Stomach (tissue), 19 donors: ENCODE results near the gene GAB1. TPM values are rescaled to one million over a fixed set of nuclear protein-coding genes. Genes with fewer than 3 reads are reported as not detected.

ENCODE experiments used
- DNase-seq, 2 donors: peaks; one replicate each; pipeline versions ENCODE4 v3.0.0 to v3.0.0-alpha.2; 2013 to 2019
- H3K27ac ChIP-seq, 5 donors: fragments of 200-600 bp in 4 of 5; sonication (generic) in 4 of 5; one replicate each; pipeline ENCODE4 v1.5.1; 2013 to 2019; ENCODE audit warnings: mild to moderate bottlenecking in 1 of 5, moderate library complexity in 1 of 5
- H3K27me3 ChIP-seq, 3 donors: fragments of 200-600 bp; sonication (generic); one replicate each; pipeline ENCODE4 v1.5.1; 2017 to 2019; ENCODE audit warnings: mixed run types in 1 of 3
- H3K36me3 ChIP-seq, 4 donors: fragments of 200-600 bp; sonication (generic); 1 replicate in 3 of 4; 2 replicates in 1 of 4; pipeline ENCODE4 v1.5.1; 2016 to 2019
- H3K4me1 ChIP-seq, 4 donors: fragments of 200-600 bp; sonication (generic); one replicate each; pipeline ENCODE4 v1.5.1; 2016 to 2019
- H3K4me3 ChIP-seq, 4 donors: fragments of 200-600 bp; sonication (generic) in 3 of 4; one replicate each; pipeline ENCODE4 v1.5.1; 2016 to 2019; ENCODE audit warnings: mild to moderate bottlenecking in 1 of 4
- H3K9me3 ChIP-seq, 4 donors: fragments of 200-600 bp; sonication (generic); one replicate each; pipeline ENCODE4 v1.5.1; 2016 to 2019
- CTCF ChIP-seq, 7 experiments: fragments of 450-650 bp in 4 of 7; fragments of 200-600 bp in 3 of 7; sonication (generic) in 3 of 7; IDR thresholded peaks; one replicate each; pipeline ENCODE4 v1.5.1; 2016 to 2019; ENCODE audit warnings: antibody characterized with exemption in 7 of 7, control low read depth in 2 of 7, mild to moderate bottlenecking in 1 of 7
- EP300 ChIP-seq: sonication (generic); formaldehyde crosslinking; IDR thresholded peaks from one replicate; pipeline ENCODE4 v1.6.1; 2017; ENCODE audit warnings: antibody characterized with exemption
- POLR2A ChIP-seq, 4 donors: fragments of 450-650 bp; IDR thresholded peaks; one replicate each; pipeline ENCODE4 v1.6.1; 2016; ENCODE audit warnings: antibody characterized with exemption in 4 of 4, control low read depth in 2 of 4, mild to moderate bottlenecking in 1 of 4, moderate library complexity in 1 of 4
- POLR2AphosphoS5 ChIP-seq, 3 donors: sonication (generic); formaldehyde crosslinking; IDR thresholded peaks; one replicate each; pipeline ENCODE4 v1.6.1; 2016; ENCODE audit warnings: antibody characterized with exemption in 3 of 3
- WGBS, 5 donors: extraction: QIAGEN DNeasy Blood & Tissue Kit in 3 of 5; methylation state at CpG; one replicate each; pipeline versions ENCODE4 v1.1.5 to v1.1.7; 2013 to 2018; 5-methylcytosine and 5-hydroxymethylcytosine counted together
- intact Hi-C: fragments of 100-400 bp; cut with DNase I; formaldehyde crosslinking; loops from one replicate; pipeline ENCODE4 v1.15.1; 2023; ENCODE audit warnings: low total_unique reads
- long read RNA-seq, 10 donors: transcript quantifications; one replicate each; lab custom pipeline, GENCODE V29; 2026
- polyA plus RNA-seq, 3 donors: library from polyadenylated mRNA; stranded (reverse); fragments of 200-250 nt; gene quantifications; one replicate each; pipeline ENCODE4 v1.2.3, GENCODE V29; 2013
- total RNA-seq, 5 donors: library from RNA; depleted of rRNA; stranded (reverse); fragments of >200 nt; gene quantifications; one replicate each; pipeline versions ENCODE4 v1.1.0 to v1.2.3, GENCODE V29; 2014 to 2016
- donor health status: healthy with polysubstance abuse.
- donor health status: Bipolar disorder and iron deficiency.
- donor health status: healthy.

Gene GAB1
- total RNA-seq, result 100 to 1,000 TPM in 1 of 5 donors, 10 to 100 TPM in 4; 25.1 to 101 (median 60.8) TPM
- 1 to 10 TPM; 3.2 to 4.8 (median 4.3) TPM for polyA plus RNA-seq
- long read RNA-seq, donor 1, partial matches to known transcripts, result 0 of 1 reads
- long read RNA-seq, donor 1, other reads (novel, unspliced or antisense), result 0 of 1 reads
- long read RNA-seq, donor 2, result 0 reads
- long read RNA-seq, donor 3, partial matches to known transcripts, result 0 of 1 reads
- long read RNA-seq, donor 3, other reads (novel, unspliced or antisense), result 0 of 1 reads
- long read RNA-seq, donor 4, result 0 reads
- long read RNA-seq, donor 5, partial matches to known transcripts, result 0 of 2 reads
- long read RNA-seq, donor 5, other reads (novel, unspliced or antisense), result 0 of 2 reads
- long read RNA-seq, donor 6, partial matches to known transcripts, result 8 of 11 reads
- long read RNA-seq, donor 6, other reads (novel, unspliced or antisense), result 0 of 11 reads
- long read RNA-seq, donor 7, partial matches to known transcripts, result 0 of 1 reads
- long read RNA-seq, donor 7, other reads (novel, unspliced or antisense), result 0 of 1 reads
- long read RNA-seq, donor 8, partial matches to known transcripts, result 0 of 3 reads
- long read RNA-seq, donor 8, other reads (novel, unspliced or antisense), result 0 of 3 reads
- long read RNA-seq, donor 9, partial matches to known transcripts, result 5 of 5 reads
- long read RNA-seq, donor 9, other reads (novel, unspliced or antisense), result 0 of 5 reads
- long read RNA-seq, donor 10, full-length matches to known transcripts, result 1 of 1 reads
- long read RNA-seq, donor 10, partial matches to known transcripts, result 0 of 1 reads
- long read RNA-seq, donor 10, other reads (novel, unspliced or antisense), result 0 of 1 reads

GRCh38 chr4:143336781-143337599 is at the start of gene GAB1:
Gene GAB1 (plus strand): TSS chr4:143336876. CDS start chr4:143337189, 313 bp downstream.
- peak in 2 of 3 donors; percentile 23 to 82 for TF ChIP-seq POLR2AphosphoS5 (IDR thresholded peaks at IDR 0.05)
- no peak for TF ChIP-seq POLR2A (IDR thresholded peaks at IDR 0.05)
- TF ChIP-seq CTCF (IDR thresholded peaks at IDR 0.05), result peak in 2 of 7 experiments; percentile 17 to 33
- H3K27ac ChIP-seq, result peak within 1 kb of the TSS; percentile 89 to 97 (median 95)
- no peaks in the 10 kb centered on the region for H3K27me3 ChIP-seq
- 0 to 1% (median 1%) methylated on average over 56 to 81 of the region's 81 CpGs for WGBS, 5 donors
- H3K36me3 ChIP-seq, result no peaks in the 10 kb centered on the region
- H3K4me3 ChIP-seq, result peak within 1 kb of the TSS; percentile 82 to 92 (median 88)
- DNase-seq, result peak; percentile 77 to 92
- H3K9me3 ChIP-seq, result no peaks in the 10 kb centered on the region
- intact Hi-C loops, result no loop called here
- peaks cover 15 to 54% (median 34%) of the 10 kb centered on the region in 4 donors for H3K4me1 ChIP-seq

- no peak for TF ChIP-seq CTCF (IDR thresholded peaks at IDR 0.05)
- no peak for TF ChIP-seq POLR2AphosphoS5 (IDR thresholded peaks at IDR 0.05)
- TF ChIP-seq EP300, result no peak
- TF ChIP-seq POLR2A (IDR thresholded peaks at IDR 0.05), result no peak
- no peak for DNase-seq
- no peak overlapping the region for H3K4me3 ChIP-seq
- no peaks in the 10 kb centered on the region for H3K27me3 ChIP-seq
- 58 to 80% (median 67%) methylated on average over 3 of the region's 3 CpGs for WGBS, 5 donors
- intact Hi-C loops, result no loop called here
- H3K4me1 ChIP-seq, result peaks cover 0 to 42% (median 6%) of the 10 kb centered on the region in 4 donors
- H3K36me3 ChIP-seq, result no peaks in the 10 kb centered on the region
- H3K9me3 ChIP-seq, result no peaks in the 10 kb centered on the region
- H3K27ac ChIP-seq, result peak overlapping the region in 4 of 5 donors; percentile 61 to 76 (median 76)
Measured at GRCh38 chr4:143287572-143287923, 49.1 kb upstream of the GAB1 start.

- Histone ChIP-seq H3K4me3 (no peak overlapping the region), H3K4me1 (peaks cover 0 to 42% (median 7%) of the 10 kb centered on the region in 4 donors), H3K27me3 (no peaks in the 10 kb centered on the region), H3K36me3 (no peaks in the 10 kb centered on the region), H3K27ac (peak overlapping the region in 3 of 5 donors; percentile 76), H3K9me3 (no peaks in the 10 kb centered on the region)
- DNase-seq, result no peak
- no peak for TF ChIP-seq EP300
- TF ChIP-seq POLR2A (IDR thresholded peaks at IDR 0.05), result no peak
- no peak for TF ChIP-seq POLR2AphosphoS5 (IDR thresholded peaks at IDR 0.05)
- TF ChIP-seq CTCF (IDR thresholded peaks at IDR 0.05), result no peak
- 54 to 83% (median 81%) methylated on average over 4 of the region's 4 CpGs for WGBS, 5 donors
- intact Hi-C loops, result no loop called here
Measured at GRCh38 chr4:143288171-143288570, 48.5 kb upstream of the GAB1 start.

GRCh38 chr4:143289370-143289769 is 47.3 kb upstream of the GAB1 start:
- Histone ChIP-seq H3K27me3 (no peaks in the 10 kb centered on the region), H3K4me1 (peaks cover 0 to 50% (median 12%) of the 10 kb centered on the region in 4 donors), H3K27ac (peak overlapping the region in 1 of 5 donors; percentile 10), H3K9me3 (no peaks in the 10 kb centered on the region), H3K36me3 (no peaks in the 10 kb centered on the region), H3K4me3 (no peak overlapping the region)
- no peak for TF ChIP-seq POLR2AphosphoS5 (IDR thresholded peaks at IDR 0.05)
- no peak for TF ChIP-seq EP300
- no peak for TF ChIP-seq POLR2A (IDR thresholded peaks at IDR 0.05)
- TF ChIP-seq CTCF (IDR thresholded peaks at IDR 0.05), result no peak
- intact Hi-C loops, result no loop called here
- DNase-seq, result no peak
